WTC11 (cell line): ENCODE data around the gene CLNK.

ENCODE experiments used
- ARID4B ChIP-seq: sonication (generic); formaldehyde crosslinking; IDR thresholded peaks from 2 replicates; pipeline ENCODE4 v1.8.0; 2023; ENCODE audit warnings: missing genetic modification reagents, mild to moderate bottlenecking, borderline replicate concordance
- ATF2 ChIP-seq: sonication (generic); formaldehyde crosslinking; IDR thresholded peaks from 2 replicates; pipeline ENCODE4 v1.8.1; 2022; ENCODE audit warnings: low read depth, missing genetic modification reagents, borderline replicate concordance
- CTCF ChIP-seq: fragments of 200-600 bp; IDR thresholded peaks from 2 replicates; pipeline ENCODE4 v1.8.0; 2022; ENCODE audit warnings: antibody characterized with exemption
- FOXJ3 ChIP-seq: sonication (generic); formaldehyde crosslinking; IDR thresholded peaks from 2 replicates; pipeline ENCODE4 v1.9.0; 2021; ENCODE audit warnings: missing genetic modification reagents, mild to moderate bottlenecking, borderline replicate concordance
- FOXK1 ChIP-seq: sonication (generic); formaldehyde crosslinking; IDR thresholded peaks from 2 replicates; pipeline ENCODE4 v1.8.0; 2022; ENCODE audit warnings: mild to moderate bottlenecking, moderate library complexity, missing genetic modification reagents
- HMGXB4 ChIP-seq: sonication (generic); formaldehyde crosslinking; IDR thresholded peaks from 2 replicates; pipeline ENCODE4 v1.8.1; 2023; ENCODE audit warnings: mild to moderate bottlenecking, moderate library complexity, missing genetic modification reagents
- JUN ChIP-seq: sonication (generic); formaldehyde crosslinking; IDR thresholded peaks from 2 replicates; pipeline ENCODE4 v1.8.0; 2023; ENCODE audit warnings: mild to moderate bottlenecking, missing genetic modification reagents
- MAX ChIP-seq: sonication (generic); formaldehyde crosslinking; IDR thresholded peaks from 2 replicates; pipeline ENCODE4 v1.8.0; 2022; ENCODE audit warnings: mild to moderate bottlenecking, missing genetic modification reagents
- MXD4 ChIP-seq: fragments of 250-450 bp; sonication (Bioruptor Pico); IDR thresholded peaks from 2 replicates; pipeline ENCODE4 v1.8.0; 2021; ENCODE audit warnings: mild to moderate bottlenecking, moderate library complexity, borderline replicate concordance
- NR3C1 ChIP-seq: sonication (generic); formaldehyde crosslinking; conservative IDR thresholded peaks from 2 replicates; pipeline ENCODE4 v1.8.1; 2023; ENCODE audit warnings: low read depth, mild to moderate bottlenecking, missing genetic modification reagents
- STAT6 ChIP-seq: sonication (generic); formaldehyde crosslinking; conservative IDR thresholded peaks from 2 replicates; pipeline ENCODE4 v1.8.1; 2023; ENCODE audit warnings: mild to moderate bottlenecking, low read depth, missing genetic modification reagents, moderate library complexity
- TCF7 ChIP-seq: sonication (generic); formaldehyde crosslinking; IDR thresholded peaks from 2 replicates; pipeline ENCODE4 v1.8.0; 2022; ENCODE audit warnings: mild to moderate bottlenecking, low read depth, missing genetic modification reagents, moderate library complexity
- ZNF396 ChIP-seq: fragments of 250-450 bp; sonication (Bioruptor Pico); IDR thresholded peaks from 2 replicates; pipeline ENCODE4 v1.8.0; 2021; ENCODE audit warnings: mild to moderate bottlenecking, moderate library complexity, borderline replicate concordance

- no peak for TF ChIP-seq CTCF
- TF ChIP-seq ARID4B (CRISPR knock-in tag) = no peak
- TF ChIP-seq ATF2 = no peak
- no peak for TF ChIP-seq MAX (CRISPR knock-in tag)
- no peak for TF ChIP-seq FOXJ3 (CRISPR knock-in tag)
- TF ChIP-seq JUN (CRISPR knock-in tag) = no peak
- TF ChIP-seq MXD4 = no peak
- TF ChIP-seq HMGXB4 = no peak
- no peak for TF ChIP-seq STAT6
- TF ChIP-seq FOXK1 (CRISPR knock-in tag) = no peak
- TF ChIP-seq NR3C1 = no peak
- TF ChIP-seq TCF7 (CRISPR knock-in tag) = no peak
- TF ChIP-seq ZNF396 (CRISPR knock-in tag) = no peak
Observed at GRCh38 chr4:10577018-10577417, 107.5 kb downstream of the CLNK start.
